OCI-LY7 (cell line): ENCODE measurements around the gene USP50. TPM values are rescaled to one million over a fixed set of nuclear protein-coding genes. Genes with fewer than 3 reads are reported as not detected.
A peak's percentile ranks its signal among the peaks of the same experiment; 100 is the strongest.

Experiments used
- BruUV-seq: library from RNA; stranded (reverse); fragments of 400-500 nt; replicated peaks from 2 replicates; lab custom pipeline; 2021; lab: Mats Ljungman, UMichigan
- CTCF ChIA-PET: fragments of 300-600 bp; sonication (Branson Sonifier 250); formaldehyde crosslinking; loops from one replicate; lab custom pipeline; 2022; ENCODE audit warnings: antibody characterized with exemption; ENCODE audit not compliant: unreplicated experiment; lab: Charles Lee
- POLR2A ChIA-PET: fragments of 300-600 bp; sonication (Branson Sonifier 250); formaldehyde crosslinking; loops from one replicate; lab custom pipeline; 2022; ENCODE audit warnings: antibody characterized with exemption; lab: Charles Lee
- DNase-seq: peaks from one replicate; pipeline ENCODE4 v3.0.0-alpha.2; 2015; ENCODE audit warnings: low spot score
- H2AFZ ChIP-seq: fragments of 200-600 bp; sonication (generic), shearing (Covaris generic); 2 replicates; pipeline ENCODE4 v1.6.1; 2014; ENCODE audit warnings: mild to moderate bottlenecking, antibody characterized with exemption, low read length, moderate library complexity
- H3K27ac ChIP-seq: fragments of 200-600 bp; sonication (generic); 2 replicates; pipeline ENCODE4 v1.5.1; 2014; ENCODE audit warnings: mixed run types, low read depth, mild to moderate bottlenecking, moderate library complexity, low read length, inconsistent platforms; ENCODE audit not compliant: poor library complexity, severe bottlenecking
- H3K36me3 ChIP-seq: fragments of 200-600 bp; sonication (generic); 2 replicates; pipeline ENCODE4 v1.6.1; 2014; ENCODE audit warnings: mild to moderate bottlenecking, antibody characterized with exemption, low read length, moderate library complexity, mixed read lengths; ENCODE audit not compliant: insufficient read depth
- H3K4me1 ChIP-seq: fragments of 200-600 bp; sonication (generic); 2 replicates; pipeline ENCODE4 v1.5.1; 2014; ENCODE audit warnings: mild to moderate bottlenecking, low read length; ENCODE audit not compliant: insufficient read depth, poor library complexity, severe bottlenecking
- H3K4me2 ChIP-seq: fragments of 200-600 bp; sonication (generic); 2 replicates; pipeline ENCODE4 v1.6.1; 2014; ENCODE audit warnings: mild to moderate bottlenecking, low read length
- H3K4me3 ChIP-seq: fragments of 200-600 bp; sonication (generic); 2 replicates; pipeline ENCODE4 v1.5.1; 2014; ENCODE audit warnings: mild to moderate bottlenecking, low read depth, low read length; ENCODE audit not compliant: poor library complexity, severe bottlenecking
- H3K79me2 ChIP-seq: fragments of 200-600 bp; sonication (generic); 2 replicates; pipeline ENCODE4 v1.6.1; 2016; ENCODE audit warnings: low read depth, mild to moderate bottlenecking, low read length, moderate library complexity, mixed read lengths; ENCODE audit not compliant: insufficient read depth
- H3K9me2 ChIP-seq: fragments of 200-600 bp; sonication (generic); 2 replicates; pipeline ENCODE4 v1.6.1; 2016; ENCODE audit warnings: mild to moderate bottlenecking, low read length, mixed read lengths; ENCODE audit not compliant: insufficient read depth
- H3K9me3 ChIP-seq: fragments of 200-600 bp; sonication (generic); 2 replicates; pipeline ENCODE4 v1.6.1; 2014; ENCODE audit warnings: mild to moderate bottlenecking, mixed run types, low read length, mixed read lengths
- H4K20me1 ChIP-seq: fragments of 200-600 bp; sonication (generic); 2 replicates; pipeline ENCODE4 v1.6.1; 2014; ENCODE audit warnings: mild to moderate bottlenecking, antibody characterized with exemption, low read length, moderate library complexity, mixed read lengths; ENCODE audit not compliant: insufficient read depth
- CTCF ChIP-seq: fragments of 200-600 bp; sonication (generic); conservative IDR thresholded peaks from 2 replicates; pipeline ENCODE4 v1.5.1; 2014; ENCODE audit warnings: mild to moderate bottlenecking, antibody characterized with exemption, low read length, moderate library complexity, mixed read lengths
- EZH2phosphoT487 ChIP-seq: fragments of 200-600 bp; sonication (generic); IDR thresholded peaks from 2 replicates; pipeline ENCODE4 v1.6.1; 2018; ENCODE audit warnings: low read depth, borderline replicate concordance, mild to moderate bottlenecking, mixed run types, antibody characterized with exemption, low read length, moderate library complexity, mixed read lengths
- intact Hi-C: fragments of 100-400 bp; cut with micrococcal nuclease; formaldehyde crosslinking; loops from one replicate; pipeline ENCODE4 v1.10.0; 2022; ENCODE audit not compliant: unreplicated experiment
- small RNA-seq: library from RNA; depleted of rRNA; stranded (forward); fragments of <200 nt; gene quantifications from one replicate; pipeline ENCODE3, GENCODE V24; 2014
- total RNA-seq, 2 experiments: library from RNA; depleted of rRNA in 1 of 2; stranded (reverse); fragments of >200 nt in 1 of 2; shearing (Covaris generic) in 1 of 2; gene quantifications; 2 replicates each; pipeline ENCODE4 v1.2.3, GENCODE V29; 2014 to 2022

Gene USP50
- total RNA-seq, 2 experiments from 2014 or later: not detected

DNA sequence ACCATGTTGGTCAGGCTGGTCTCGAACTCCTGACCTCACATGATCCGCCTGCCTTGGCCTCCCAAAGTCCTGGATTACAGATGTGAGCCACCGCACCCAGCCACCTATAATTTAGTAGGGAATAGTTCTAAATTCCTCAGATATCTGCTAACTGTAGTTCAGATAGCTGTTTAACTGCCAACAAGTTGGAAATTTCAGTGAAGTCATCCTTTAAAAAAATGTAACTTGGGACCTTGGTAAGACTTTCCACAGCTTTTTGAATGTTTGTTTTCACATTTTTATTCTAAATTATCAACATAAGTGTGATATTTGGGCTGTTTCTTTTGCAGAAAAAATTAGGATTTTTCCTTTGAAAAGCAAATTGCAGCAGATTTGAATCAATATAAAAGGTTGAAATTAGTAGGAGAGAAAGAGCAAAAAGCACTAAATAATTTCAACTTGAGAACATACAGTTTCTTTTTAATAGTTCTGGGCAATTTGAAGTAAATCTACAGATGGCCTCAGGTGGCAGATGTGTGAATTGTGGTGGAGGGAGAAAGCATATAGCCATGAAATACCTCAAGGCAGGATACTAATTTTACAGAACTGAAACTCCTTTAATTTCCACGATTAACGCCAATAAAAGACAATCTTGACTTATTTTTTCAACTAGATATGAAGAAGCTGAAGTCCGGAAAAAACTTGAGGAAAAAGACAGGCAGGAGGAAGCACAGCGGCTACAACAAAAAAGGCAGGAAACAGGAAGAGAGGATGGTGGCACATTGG is 87.9 kb downstream of the USP50 start:
- Histone ChIP-seq H3K79me2 (peaks cover 3% of the 10 kb centered on the region; the same call in 1 of the 2 replicates), H3K4me2 (no peak overlapping the region), H3K4me1 (peaks cover 9% of the 10 kb centered on the region), H2AFZ (no peak overlapping the region), H3K9me3 (no peaks in the 10 kb centered on the region), H4K20me1 (no peaks in the 10 kb centered on the region), H3K36me3 (peaks cover 85% of the 10 kb centered on the region), H3K27ac (no peak overlapping the region), H3K9me2 (no peaks in the 10 kb centered on the region), H3K4me3 (no peak overlapping the region)
- DNase-seq: peak; percentile 23
- CTCF ChIA-PET: no interaction called here
- POLR2A ChIA-PET: interaction anchor here (0.7 to 1.2 kb wide), 3 partner anchors 20 to 358 kb away, joined by 3 read pairs; no protein-coding TSS in a partner anchor
- BruUV-seq: no TSS peak
- TF ChIP-seq CTCF: no peak
- no peak for TF ChIP-seq EZH2phosphoT487
- intact Hi-C loops: no loop called here

DNA sequence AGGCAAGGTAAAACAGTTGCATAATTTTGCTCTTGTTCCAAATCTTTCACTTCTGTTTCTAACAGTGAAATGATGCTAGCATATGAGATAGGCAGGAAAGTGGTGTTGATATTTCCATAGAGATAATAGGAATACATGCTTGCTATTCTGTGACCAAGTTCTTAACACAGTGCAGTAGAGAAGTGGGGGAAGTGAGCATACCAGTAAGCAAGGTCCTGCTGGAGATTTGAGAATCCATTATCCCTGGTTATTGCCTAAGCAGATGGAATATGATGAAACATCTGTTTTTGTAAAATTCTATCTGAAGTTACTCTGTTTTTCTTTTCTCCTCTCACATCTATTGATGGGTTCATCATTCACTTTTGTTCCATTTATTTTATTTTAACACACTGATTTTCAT is 93.5 kb downstream of the USP50 start:
- no peak overlapping the region for H3K4me2 ChIP-seq
- H3K36me3 ChIP-seq: peaks cover 70% of the 10 kb centered on the region
- no peak for DNase-seq
- CTCF ChIA-PET: no interaction called here
- H4K20me1 ChIP-seq: no peaks in the 10 kb centered on the region
- no peak overlapping the region for H2AFZ ChIP-seq
- TF ChIP-seq CTCF (no peak), EZH2phosphoT487 (no peak)
- H3K4me1 ChIP-seq: no peaks in the 10 kb centered on the region
- H3K79me2 ChIP-seq: peaks cover 3% of the 10 kb centered on the region; the same call in 1 of the 2 replicates
- H3K27ac ChIP-seq: no peak overlapping the region
- POLR2A ChIA-PET: no interaction called here
- no peaks in the 10 kb centered on the region for H3K9me3 ChIP-seq
- no TSS peak for BruUV-seq
- no peak overlapping the region for H3K4me3 ChIP-seq
- intact Hi-C loops: no loop called here
- no peaks in the 10 kb centered on the region for H3K9me2 ChIP-seq

Small RNA genes within 50 kb of the gene (small RNA-seq; reads per million reads assigned to genes)
- 0.36 reads per million for gene RNA5SP395

Other genes with a start within 250 kb of the USP50 start
- 53.3 and 55.8 TPM in 2 replicates for gene GABPB1, start 191.5 kb downstream of the USP50 start, total RNA-seq (2014; rRNA removed; shearing (Covaris generic))
- 32.6 and 34.3 TPM in 2 replicates for gene GABPB1, start 191.5 kb downstream of the USP50 start, total RNA-seq (2022)
- gene USP8, start 122.3 kb downstream of the USP50 start, total RNA-seq (2014; rRNA removed; shearing (Covaris generic)): 27.9 and 34.1 TPM in 2 replicates
- gene USP8, start 122.3 kb downstream of the USP50 start, total RNA-seq (2022): 43.8 and 44.2 TPM in 2 replicates
- gene TRPM7, start 140.1 kb upstream of the USP50 start, total RNA-seq (2014; rRNA removed; shearing (Covaris generic)): 49.3 and 50.0 TPM in 2 replicates
- 59.7 and 64.0 TPM in 2 replicates for gene TRPM7, start 140.1 kb upstream of the USP50 start, total RNA-seq (2022)
- gene SPPL2A, start 219.0 kb upstream of the USP50 start, total RNA-seq (2014; rRNA removed; shearing (Covaris generic)): 15.0 and 24.6 TPM in 2 replicates
- 41.6 and 49.7 TPM in 2 replicates for gene SPPL2A, start 219.0 kb upstream of the USP50 start, total RNA-seq (2022)